Measurements from ENCODE around the gene PTN.

PTN gene, protein sequence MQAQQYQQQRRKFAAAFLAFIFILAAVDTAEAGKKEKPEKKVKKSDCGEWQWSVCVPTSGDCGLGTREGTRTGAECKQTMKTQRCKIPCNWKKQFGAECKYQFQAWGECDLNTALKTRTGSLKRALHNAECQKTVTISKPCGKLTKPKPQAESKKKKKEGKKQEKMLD

DNA sequence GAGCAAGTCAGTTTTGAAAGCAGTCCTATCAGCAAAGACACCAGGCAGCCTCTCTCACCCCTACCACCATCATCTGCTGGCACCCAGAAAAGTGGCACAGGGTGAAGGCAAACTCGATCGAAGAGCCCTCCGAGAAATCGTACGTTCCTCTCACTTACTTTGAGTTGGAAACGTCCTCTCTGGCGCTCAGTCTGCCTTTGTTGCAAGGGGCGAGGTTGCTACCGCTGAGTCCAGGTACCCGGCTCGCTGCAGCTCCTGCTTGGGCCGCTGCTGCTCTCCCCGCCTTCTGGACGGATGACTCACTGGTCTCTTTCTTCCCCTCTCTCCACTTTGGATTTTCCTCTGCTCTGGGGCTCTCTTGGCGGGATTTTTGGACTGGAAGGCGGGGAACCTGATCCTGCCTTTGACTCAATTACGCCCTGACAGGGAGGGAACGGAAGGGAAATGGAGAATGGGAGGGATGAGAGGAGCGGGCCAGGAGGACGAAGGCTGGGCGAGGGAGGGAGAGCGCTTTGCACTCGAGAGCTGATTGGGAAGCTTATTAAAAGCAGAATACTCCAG, at the start of gene PTN:
Gene PTN (minus strand): TSS at position 453 of the 561 bp plus-strand sequence. CDS start 88,760 bp downstream, outside the sequence.
- Mint-ChIP-seq H3K9me3 (no peaks in the 10 kb centered on the region), H3K36me3 (ENCODE audit: low read depth) (no peaks in the 10 kb centered on the region), H3K27ac (no peak within 1 kb of the TSS), H3K4me3 (no peak within 1 kb of the TSS), H3K4me1 (ENCODE audit: low read depth) (no peaks in the 10 kb centered on the region), H3K27me3 (peaks cover 22% of the 10 kb centered on the region)
- DNase-seq = no peak

DNA sequence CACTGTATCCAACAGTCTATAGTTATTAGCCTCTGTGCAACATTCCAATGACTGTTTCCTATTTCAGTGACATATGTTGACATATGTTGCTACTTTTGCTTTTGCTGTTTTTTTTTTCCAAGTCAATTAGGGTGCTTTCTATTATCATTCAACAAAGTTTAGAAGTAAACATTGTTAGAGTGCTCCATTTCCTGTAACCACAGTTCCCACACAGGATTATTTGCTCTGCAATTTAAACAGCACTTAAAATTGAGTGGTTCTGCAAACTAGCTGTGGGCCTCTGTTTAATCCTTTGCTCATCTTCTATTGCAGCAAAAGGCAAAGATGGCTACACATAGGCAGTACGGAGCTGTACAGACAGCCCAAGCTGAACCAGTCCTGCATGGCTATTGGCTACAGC, 46.5 kb upstream of the PTN start:
- Mint-ChIP-seq H3K4me1 (ENCODE audit: low read depth) (no peaks in the 10 kb centered on the region), H3K36me3 (ENCODE audit: low read depth) (no peaks in the 10 kb centered on the region), H3K9me3 (peaks cover 11% of the 10 kb centered on the region), H3K27me3 (no peaks in the 10 kb centered on the region), H3K27ac (no peak overlapping the region), H3K4me3 (no peak overlapping the region)
- no peak for DNase-seq

DNA sequence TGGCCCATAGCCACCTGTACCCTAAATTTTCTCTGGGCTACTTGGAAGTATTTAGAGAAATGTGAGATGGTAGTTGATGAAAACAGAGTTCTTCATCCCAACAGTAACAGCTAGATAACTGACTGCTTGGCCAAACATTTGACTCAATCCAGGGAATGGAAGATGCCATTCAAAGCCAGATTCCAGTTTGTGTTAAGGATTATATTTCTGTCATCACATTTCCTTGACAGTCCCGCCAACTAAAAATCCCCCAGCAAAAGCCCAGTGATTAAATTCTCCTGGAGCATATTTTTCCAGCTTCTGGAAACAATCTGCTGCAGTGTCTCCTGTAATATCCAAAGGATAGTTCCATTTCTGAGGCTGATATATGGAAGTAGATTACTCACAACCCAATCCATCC, 45.4 kb upstream of the PTN start:
- Mint-ChIP-seq H3K4me3 (no peak overlapping the region), H3K36me3 (ENCODE audit: low read depth) (no peaks in the 10 kb centered on the region), H3K27me3 (no peaks in the 10 kb centered on the region), H3K4me1 (ENCODE audit: low read depth) (no peaks in the 10 kb centered on the region), H3K9me3 (peaks cover 3% of the 10 kb centered on the region), H3K27ac (no peak overlapping the region)
- no peak for DNase-seq

DNA sequence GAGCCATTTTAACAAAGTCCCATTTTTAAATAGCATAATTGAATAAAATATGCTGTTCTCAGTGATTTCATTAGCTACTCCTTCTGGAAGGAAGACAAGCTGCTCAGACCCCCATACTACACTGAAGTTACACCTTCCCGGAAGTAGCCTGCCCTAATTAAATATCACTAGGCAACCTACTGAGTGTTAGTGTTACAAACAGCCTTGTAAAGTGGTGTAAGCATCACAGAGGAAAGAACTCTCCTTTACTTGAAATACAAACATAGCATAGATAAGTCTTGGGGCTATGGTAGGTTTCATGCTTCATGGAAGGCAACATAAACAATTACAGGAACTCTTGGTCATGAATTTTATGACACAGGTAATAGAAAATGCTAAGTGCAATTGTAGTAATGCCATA, 43.4 kb upstream of the PTN start:
- H3K4me1 Mint-ChIP-seq (ENCODE audit: low read depth) = no peaks in the 10 kb centered on the region
- H3K27ac Mint-ChIP-seq = no peak overlapping the region
- DNase-seq = no peak
- no peaks in the 10 kb centered on the region for H3K27me3 Mint-ChIP-seq
- no peak overlapping the region for H3K4me3 Mint-ChIP-seq
- H3K9me3 Mint-ChIP-seq = peaks cover 8% of the 10 kb centered on the region
- H3K36me3 Mint-ChIP-seq (ENCODE audit: low read depth) = no peaks in the 10 kb centered on the region

DNA sequence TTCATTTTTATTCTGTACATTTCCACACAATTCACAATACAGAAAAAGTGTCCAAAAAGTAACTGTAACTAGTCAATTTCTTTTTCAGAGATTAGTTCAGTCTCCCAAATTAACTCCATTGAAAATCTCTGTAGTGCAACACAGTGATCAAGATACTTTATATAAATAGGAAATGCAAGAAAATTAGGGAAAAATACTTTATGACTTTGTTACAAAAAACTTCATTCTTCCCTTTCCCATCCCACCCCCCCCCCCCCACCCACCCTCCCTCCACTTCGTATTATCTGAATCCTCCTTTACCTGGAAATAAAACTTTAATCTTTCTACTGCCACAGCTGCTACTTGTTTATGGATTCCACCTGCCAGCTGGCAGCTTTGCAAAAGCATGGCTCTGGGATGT, 37.5 kb upstream of the PTN start:
- no peak overlapping the region for H3K4me3 Mint-ChIP-seq
- no peaks in the 10 kb centered on the region for H3K36me3 Mint-ChIP-seq (ENCODE audit: low read depth)
- no peaks in the 10 kb centered on the region for H3K4me1 Mint-ChIP-seq (ENCODE audit: low read depth)
- H3K27ac Mint-ChIP-seq = no peak overlapping the region
- no peak for DNase-seq
- peaks cover 14% of the 10 kb centered on the region for H3K9me3 Mint-ChIP-seq
- no peaks in the 10 kb centered on the region for H3K27me3 Mint-ChIP-seq

DNA sequence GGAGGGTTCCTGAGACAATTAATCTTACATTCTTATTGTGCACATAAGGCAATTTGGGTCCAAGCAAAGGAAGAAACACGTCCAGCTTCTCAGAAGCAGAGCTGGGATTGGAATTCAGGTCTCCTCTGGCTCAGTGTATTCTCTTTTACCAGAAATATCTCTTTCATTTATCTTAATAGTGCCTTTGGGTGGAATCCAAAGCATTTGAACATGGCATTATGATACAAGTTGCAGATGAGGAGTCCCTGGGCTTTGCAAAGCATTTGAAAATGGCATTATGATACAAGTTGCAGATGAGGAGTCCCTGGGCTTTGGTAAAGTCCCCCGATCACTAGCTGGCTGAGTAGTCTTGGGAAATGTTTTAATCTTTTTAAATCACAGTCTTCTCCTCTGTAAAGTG, 30.0 kb upstream of the PTN start:
- H3K4me1 Mint-ChIP-seq (ENCODE audit: low read depth) = no peaks in the 10 kb centered on the region
- no peak overlapping the region for H3K4me3 Mint-ChIP-seq
- no peak overlapping the region for H3K27ac Mint-ChIP-seq
- DNase-seq = no peak
- H3K36me3 Mint-ChIP-seq (ENCODE audit: low read depth) = no peaks in the 10 kb centered on the region
- H3K27me3 Mint-ChIP-seq = no peaks in the 10 kb centered on the region
- H3K9me3 Mint-ChIP-seq = peaks cover 6% of the 10 kb centered on the region

DNA sequence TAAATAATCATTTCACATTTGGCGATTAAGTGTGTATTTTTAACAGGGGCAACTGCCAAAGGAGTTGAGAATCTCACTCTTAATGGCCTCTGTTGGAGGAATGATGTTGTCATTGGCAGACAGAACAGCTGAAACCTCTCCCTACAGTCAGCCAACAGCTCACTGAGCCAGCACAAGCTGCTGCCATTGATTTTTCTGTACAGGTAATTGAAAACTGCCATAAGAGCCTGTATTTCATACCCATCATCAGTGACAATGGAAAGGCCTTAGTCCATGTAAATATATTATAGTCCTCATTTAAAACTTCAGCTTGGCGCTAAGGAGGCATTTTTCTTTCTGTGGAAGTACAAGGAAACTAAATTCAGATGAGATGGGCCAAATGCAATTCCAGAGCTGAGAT, 28.1 kb upstream of the PTN start:
- Mint-ChIP-seq H3K27ac (no peak overlapping the region), H3K36me3 (ENCODE audit: low read depth) (no peaks in the 10 kb centered on the region), H3K4me1 (ENCODE audit: low read depth) (no peaks in the 10 kb centered on the region), H3K9me3 (no peaks in the 10 kb centered on the region), H3K27me3 (no peaks in the 10 kb centered on the region), H3K4me3 (no peak overlapping the region)
- no peak for DNase-seq

DNA sequence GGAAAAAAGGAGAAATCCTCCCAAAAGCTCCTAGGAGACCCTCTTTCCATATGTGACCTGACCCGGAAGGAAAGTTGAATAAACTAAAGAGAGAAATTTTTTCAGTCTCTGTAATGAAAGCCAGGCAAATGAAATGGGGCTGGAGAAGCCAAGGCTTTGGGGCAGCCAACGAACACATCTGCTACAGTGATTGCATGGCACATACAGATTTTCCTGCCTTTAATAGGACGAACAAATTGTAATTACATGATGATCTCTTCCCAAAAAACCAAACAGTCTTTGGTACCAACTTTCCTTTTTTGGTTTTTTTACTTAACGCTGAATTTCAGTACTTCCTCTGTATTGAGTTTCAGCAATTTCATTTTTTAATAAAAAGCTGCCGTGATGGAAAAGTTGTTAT, 23.5 kb upstream of the PTN start:
- no peaks in the 10 kb centered on the region for H3K4me1 Mint-ChIP-seq (ENCODE audit: low read depth)
- no peaks in the 10 kb centered on the region for H3K36me3 Mint-ChIP-seq (ENCODE audit: low read depth)
- DNase-seq = no peak
- H3K9me3 Mint-ChIP-seq = peaks cover 7% of the 10 kb centered on the region
- H3K27me3 Mint-ChIP-seq = no peaks in the 10 kb centered on the region
- no peak overlapping the region for H3K4me3 Mint-ChIP-seq
- H3K27ac Mint-ChIP-seq = no peak overlapping the region

DNA sequence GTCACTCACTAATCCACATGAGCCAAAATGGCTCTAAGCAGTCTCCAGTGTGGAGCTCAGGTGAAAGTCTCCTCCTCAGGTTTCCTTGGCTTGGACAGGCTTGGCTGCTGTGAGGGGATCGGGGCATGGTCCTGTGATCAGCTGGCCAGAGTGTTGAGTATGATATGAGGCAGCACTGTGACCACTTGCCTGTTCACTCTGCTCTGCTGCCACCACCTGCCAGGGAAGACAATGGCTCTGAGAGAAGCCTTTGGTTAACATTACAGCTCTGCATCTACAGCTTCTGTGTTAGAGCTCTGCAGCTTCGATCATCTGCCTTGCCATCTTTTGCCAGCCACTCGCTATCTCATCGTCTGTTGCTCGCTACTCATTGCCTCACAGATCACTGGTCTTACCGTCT, 20.1 kb upstream of the PTN start:
- Mint-ChIP-seq H3K36me3 (ENCODE audit: low read depth) (no peaks in the 10 kb centered on the region), H3K4me1 (ENCODE audit: low read depth) (no peaks in the 10 kb centered on the region), H3K4me3 (no peak overlapping the region), H3K9me3 (peaks cover 18% of the 10 kb centered on the region), H3K27ac (no peak overlapping the region), H3K27me3 (no peaks in the 10 kb centered on the region)
- DNase-seq = no peak

DNA sequence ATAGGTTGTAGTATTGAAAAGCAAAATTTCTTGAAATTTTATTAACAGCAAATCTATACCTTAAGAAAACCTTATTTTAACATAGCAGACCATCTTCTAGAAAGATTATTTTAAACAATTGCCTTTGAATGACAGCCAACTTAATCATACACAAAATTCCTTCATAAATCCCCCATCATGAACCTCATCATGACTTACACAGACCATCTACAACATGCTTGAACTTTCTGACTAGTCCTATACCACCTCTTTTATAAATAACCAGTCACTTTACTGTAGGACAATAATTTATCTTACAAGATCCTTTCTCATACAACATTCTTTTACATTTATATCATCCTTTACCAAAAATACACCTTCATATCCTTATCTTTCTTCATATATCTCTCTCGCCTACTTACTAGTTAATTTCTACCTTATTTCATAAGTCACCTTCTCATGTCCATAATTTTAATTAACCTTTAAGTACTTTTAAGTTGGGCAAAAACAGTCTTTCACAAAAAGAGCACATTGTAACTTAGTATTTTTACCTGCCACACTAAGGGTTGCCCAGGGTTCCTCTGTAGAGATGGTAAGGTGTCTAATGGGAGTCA, 16.6 kb upstream of the PTN start:
- no peaks in the 10 kb centered on the region for H3K36me3 Mint-ChIP-seq (ENCODE audit: low read depth)
- peaks cover 21% of the 10 kb centered on the region for H3K9me3 Mint-ChIP-seq
- DNase-seq = no peak
- no peak overlapping the region for H3K27ac Mint-ChIP-seq
- H3K27me3 Mint-ChIP-seq = no peaks in the 10 kb centered on the region
- no peaks in the 10 kb centered on the region for H3K4me1 Mint-ChIP-seq (ENCODE audit: low read depth)
- H3K4me3 Mint-ChIP-seq = no peak overlapping the region

DNA sequence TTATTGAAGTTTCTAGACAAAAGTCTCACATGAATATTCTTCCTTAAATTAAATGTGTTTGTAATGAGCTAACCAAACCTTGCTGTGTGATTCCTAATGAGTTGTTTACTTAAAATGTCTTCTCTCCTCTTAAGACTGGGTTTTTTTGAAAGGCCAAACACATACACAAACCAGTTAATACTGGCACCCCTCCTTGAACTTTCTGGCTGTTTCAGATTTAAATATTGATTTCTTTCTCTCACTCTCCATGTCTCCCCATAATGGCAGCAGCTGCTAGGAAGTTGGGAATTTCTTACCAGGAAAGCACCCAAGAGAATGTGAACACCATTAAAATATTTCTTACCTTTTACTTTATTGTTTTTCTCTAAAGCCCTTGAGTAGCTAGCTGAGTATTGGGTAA, 11.4 kb upstream of the PTN start:
- no peaks in the 10 kb centered on the region for H3K36me3 Mint-ChIP-seq (ENCODE audit: low read depth)
- DNase-seq = no peak
- no peaks in the 10 kb centered on the region for H3K4me1 Mint-ChIP-seq (ENCODE audit: low read depth)
- H3K4me3 Mint-ChIP-seq = no peak overlapping the region
- peaks cover 9% of the 10 kb centered on the region for H3K9me3 Mint-ChIP-seq
- H3K27ac Mint-ChIP-seq = no peak overlapping the region
- H3K27me3 Mint-ChIP-seq = no peaks in the 10 kb centered on the region

DNA sequence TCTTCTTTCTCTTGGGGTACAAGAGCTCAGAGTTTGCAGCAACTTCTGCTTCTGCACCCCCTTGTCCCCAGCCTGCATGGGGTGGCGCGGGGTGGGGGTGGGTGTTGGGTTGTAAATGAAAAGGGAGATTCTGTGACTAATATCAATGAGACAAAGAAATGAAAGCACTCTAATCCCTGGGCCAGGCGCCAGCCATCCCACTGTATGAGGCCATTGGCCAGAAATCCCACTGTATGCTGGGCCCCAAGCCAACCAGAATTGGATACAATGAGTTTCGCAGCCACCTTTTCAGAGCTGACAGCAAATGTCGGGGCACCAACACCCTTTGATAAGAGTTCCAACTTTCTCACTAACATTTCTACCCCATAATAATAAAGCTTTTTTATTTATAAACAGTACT, 10.9 kb upstream of the PTN start:
- H3K27ac Mint-ChIP-seq = no peak overlapping the region
- no peak for DNase-seq
- H3K27me3 Mint-ChIP-seq = no peaks in the 10 kb centered on the region
- H3K9me3 Mint-ChIP-seq = peaks cover 9% of the 10 kb centered on the region
- H3K4me1 Mint-ChIP-seq (ENCODE audit: low read depth) = no peaks in the 10 kb centered on the region
- no peak overlapping the region for H3K4me3 Mint-ChIP-seq
- H3K36me3 Mint-ChIP-seq (ENCODE audit: low read depth) = no peaks in the 10 kb centered on the region

DNA sequence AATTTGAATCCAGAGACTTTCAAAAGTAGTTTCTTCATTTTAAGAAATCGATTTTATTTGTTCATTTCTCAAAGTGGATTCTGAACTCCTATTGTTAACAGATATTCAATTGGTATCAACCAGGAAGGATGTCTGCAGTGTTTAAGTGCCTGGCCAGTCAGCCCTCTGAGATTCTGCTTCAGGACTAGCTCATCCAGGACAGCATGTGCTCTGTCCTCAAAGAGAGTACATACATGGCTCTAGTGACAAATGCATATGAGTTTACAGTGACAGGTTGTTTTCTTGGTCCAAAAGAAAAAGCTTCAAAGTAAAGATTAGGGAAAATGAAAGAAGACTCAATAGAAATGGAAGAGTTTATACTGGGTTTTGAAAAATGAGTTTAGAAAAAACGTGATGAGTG, 8.4 kb upstream of the PTN start:
- Mint-ChIP-seq H3K27me3 (no peaks in the 10 kb centered on the region), H3K4me3 (no peak overlapping the region), H3K27ac (no peak overlapping the region), H3K9me3 (peaks cover 6% of the 10 kb centered on the region), H3K4me1 (ENCODE audit: low read depth) (no peaks in the 10 kb centered on the region), H3K36me3 (ENCODE audit: low read depth) (no peaks in the 10 kb centered on the region)
- no peak for DNase-seq

DNA sequence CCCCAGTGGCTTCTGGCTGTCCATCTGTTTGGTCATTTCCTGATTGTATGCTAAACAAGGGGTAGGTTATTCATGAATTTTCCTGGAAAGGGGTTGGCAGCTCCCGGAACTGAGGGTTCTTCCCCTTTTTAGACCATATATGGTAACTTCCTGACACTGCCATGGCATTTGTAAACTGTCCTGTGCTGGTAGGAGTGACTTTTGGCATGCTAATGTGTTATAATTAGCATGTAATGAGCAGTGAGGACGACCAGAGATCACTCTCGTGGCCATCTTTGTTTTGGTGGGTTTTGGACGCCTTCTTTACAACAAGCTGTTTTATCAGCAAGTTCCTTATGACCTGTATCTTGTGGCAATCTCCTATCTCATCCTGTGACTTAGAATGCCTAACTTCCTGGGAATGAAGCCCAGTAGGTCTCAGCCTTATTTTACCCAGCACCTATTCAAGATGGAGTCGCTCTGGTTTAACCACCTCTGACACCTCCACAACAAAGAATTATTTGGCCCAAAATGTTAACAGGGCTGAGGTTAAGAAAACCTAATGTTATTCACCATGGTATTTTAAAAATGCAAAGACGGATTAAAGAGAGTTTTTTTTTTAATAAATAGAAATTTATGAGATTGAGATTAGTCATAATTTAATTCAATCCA, 2.4 kb upstream of the PTN start:
- Mint-ChIP-seq H3K4me3 (no peak overlapping the region), H3K27ac (no peak overlapping the region), H3K9me3 (no peaks in the 10 kb centered on the region), H3K4me1 (ENCODE audit: low read depth) (no peaks in the 10 kb centered on the region), H3K27me3 (peaks cover 22% of the 10 kb centered on the region), H3K36me3 (ENCODE audit: low read depth) (no peaks in the 10 kb centered on the region)
- no peak for DNase-seq

DNA sequence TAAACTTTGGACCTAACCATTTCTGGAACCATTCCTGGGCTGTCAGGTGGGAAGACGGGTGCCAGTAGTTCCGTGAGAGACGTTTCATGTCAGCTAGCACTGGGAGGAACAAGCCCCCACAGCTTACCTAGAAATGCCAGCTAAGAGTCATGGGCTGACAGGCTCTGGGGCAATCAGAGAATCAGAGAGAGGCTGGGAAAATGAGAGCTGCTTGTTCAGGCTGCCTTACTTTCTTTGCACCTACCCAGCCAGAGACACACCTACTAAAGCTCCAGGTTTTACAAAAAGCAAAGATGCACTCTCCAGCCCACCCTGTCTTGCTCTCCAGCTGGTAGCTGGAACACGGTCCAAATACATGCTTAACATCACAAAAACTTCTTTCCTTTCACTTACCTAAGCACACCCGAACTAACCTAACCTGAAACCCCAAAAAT, 688 bp downstream of the PTN start:
- no peaks in the 10 kb centered on the region for H3K36me3 Mint-ChIP-seq (ENCODE audit: low read depth)
- H3K27me3 Mint-ChIP-seq = peaks cover 22% of the 10 kb centered on the region
- no peak for DNase-seq
- H3K9me3 Mint-ChIP-seq = no peaks in the 10 kb centered on the region
- H3K4me1 Mint-ChIP-seq (ENCODE audit: low read depth) = no peaks in the 10 kb centered on the region
- no peak overlapping the region for H3K27ac Mint-ChIP-seq
- H3K4me3 Mint-ChIP-seq = no peak overlapping the region
